Brain microvascular endothelial cell (primary cell): ENCODE results near the gene NAT16.
A peak's percentile ranks its signal among the peaks of the same experiment; 100 is the strongest.

Experiments
- DNase-seq: peaks from one replicate; pipeline ENCODE4 v3.0.0-alpha.2; 2020
- H3K27ac ChIP-seq: fragments of 250-450 bp; sonication (Bioruptor Pico); 2 replicates; pipeline ENCODE4 v1.5.1; 2020; ENCODE audit warnings: mild to moderate bottlenecking, moderate library complexity
- H3K27me3 ChIP-seq: fragments of 250-450 bp; sonication (Bioruptor Pico); replicated peaks from 2 replicates; pipeline ENCODE4 v1.5.1; 2020; ENCODE audit warnings: mild to moderate bottlenecking
- H3K36me3 ChIP-seq: fragments of 250-450 bp; sonication (Bioruptor Pico); replicated peaks from 2 replicates; pipeline ENCODE4 v1.5.1; 2020; ENCODE audit warnings: mild to moderate bottlenecking
- H3K4me3 ChIP-seq: 2 replicates; pipeline ENCODE4 v1.5.1; 2011; ENCODE audit warnings: low read depth, mild to moderate bottlenecking, control low read depth, low read length, moderate library complexity
- CTCF ChIP-seq: IDR thresholded peaks from 2 replicates; pipeline ENCODE4 v1.5.1; 2011; ENCODE audit warnings: low read depth, mild to moderate bottlenecking, moderate library complexity, low read length, control low read depth, inconsistent platforms; ENCODE audit errors: missing control alignments
- in situ Hi-C: cut with HindIII; loops from 2 replicates; pipeline ENCODE4 v1.10.0; 2017; ENCODE audit warnings: low sequenced_read_pairs, low pct_ligation_motif_present

NAT16 gene

GRCh38 chr7:101128040-101128834, 51.9 kb downstream of the NAT16 start:
- peak; percentile 69 for DNase-seq
- Histone ChIP-seq H3K27ac (peak overlapping the region; percentile 97), H3K4me3 (peak overlapping the region; percentile 90), H3K27me3 (no peaks in the 10 kb centered on the region), H3K36me3 (peaks cover 57% of the 10 kb centered on the region)
- TF ChIP-seq CTCF, result no peak
- in situ Hi-C loops, result no loop called here

GRCh38 chr7:101127460-101128039, 52.5 kb downstream of the NAT16 start:
- H3K27me3 ChIP-seq, result no peaks in the 10 kb centered on the region
- in situ Hi-C loops, result no loop called here

GRCh38 chr7:101126651-101127459, 53.2 kb downstream of the NAT16 start, which contains the start of gene SERPINE1:
TSS of gene SERPINE1 (plus strand) at chr7:101127104. CDS start at chr7:101128394, 1,290 bp downstream.
- peak within 1 kb of the TSS; percentile 97 for H3K27ac ChIP-seq
- in situ Hi-C loops, result no loop called here

More at GRCh38 chr7:101127460-101128039, 52.5 kb downstream of the NAT16 start:
- peak overlapping the region; percentile 97 for H3K27ac ChIP-seq
- TF ChIP-seq CTCF, result no peak
- peak overlapping the region; percentile 90 for H3K4me3 ChIP-seq
- DNase-seq, result no peak
- peaks cover 51% of the 10 kb centered on the region for H3K36me3 ChIP-seq

GRCh38 chr7:101125989-101126650, 54.0 kb downstream of the NAT16 start:
- in situ Hi-C loops, result no loop called here
- Histone ChIP-seq H3K27ac (peak overlapping the region; percentile 97), H3K36me3 (peaks cover 38% of the 10 kb centered on the region), H3K4me3 (peak overlapping the region; percentile 90), H3K27me3 (no peaks in the 10 kb centered on the region)
- TF ChIP-seq CTCF, result peak; percentile 20
- peak; percentile 91 for DNase-seq

More at GRCh38 chr7:101126651-101127459, 53.2 kb downstream of the NAT16 start, which contains the start of gene SERPINE1:
- peak within 1 kb of the TSS; percentile 90 for H3K4me3 ChIP-seq
- no peaks in the 10 kb centered on the region for H3K27me3 ChIP-seq
- H3K36me3 ChIP-seq, result peaks cover 45% of the 10 kb centered on the region
- DNase-seq, result peak; percentile 100
- peak; percentile 54 for TF ChIP-seq CTCF

- Histone ChIP-seq H3K36me3 (peaks cover 24% of the 10 kb centered on the region), H3K27me3 (no peaks in the 10 kb centered on the region), H3K4me3 (no peak overlapping the region), H3K27ac (peak overlapping the region; percentile 97)
- no peak for TF ChIP-seq CTCF
- peak; percentile 90 for DNase-seq
- in situ Hi-C loops, result no loop called here
Measured at GRCh38 chr7:101124376-101125056, 55.6 kb downstream of the NAT16 start.
